Memory B cell (primary cell): Measurements from ENCODE around the gene DNAJC10.

Experiments used
- ATAC-seq: fragments of 150-1000 bp; cut with Tn5 transposase; 2 replicates; pipeline ENCODE4 v1.10.0; 2021; ENCODE audit warnings: low read depth, mild to moderate bottlenecking, moderate library complexity
- DNase-seq, 2 donors: peaks; one replicate each; pipeline ENCODE4 v3.0.0; 2022; ENCODE audit warnings: low spot score in 2 of 2
- H3K27ac Mint-ChIP-seq: one replicate; pipeline ENCODE4 v1.8.0; 2022; ENCODE audit warnings: mild to moderate bottlenecking, moderate library complexity, mixed read lengths
- H3K27me3 Mint-ChIP-seq: one replicate; pipeline ENCODE4 v1.8.0; 2022; ENCODE audit warnings: mixed read lengths
- H3K36me3 Mint-ChIP-seq: one replicate; pipeline ENCODE4 v1.8.0; 2022; ENCODE audit warnings: mild to moderate bottlenecking, mixed read lengths
- H3K4me1 Mint-ChIP-seq: one replicate; pipeline ENCODE4 v1.8.0; 2022; ENCODE audit warnings: mixed read lengths
- H3K4me3 Mint-ChIP-seq: one replicate; pipeline ENCODE4 v1.8.0; 2022; ENCODE audit warnings: mild to moderate bottlenecking, moderate library complexity, mixed read lengths
- H3K9me3 Mint-ChIP-seq: one replicate; pipeline ENCODE4 v1.8.0; 2022; ENCODE audit warnings: mixed read lengths

The DNAJC10 gene

DNA sequence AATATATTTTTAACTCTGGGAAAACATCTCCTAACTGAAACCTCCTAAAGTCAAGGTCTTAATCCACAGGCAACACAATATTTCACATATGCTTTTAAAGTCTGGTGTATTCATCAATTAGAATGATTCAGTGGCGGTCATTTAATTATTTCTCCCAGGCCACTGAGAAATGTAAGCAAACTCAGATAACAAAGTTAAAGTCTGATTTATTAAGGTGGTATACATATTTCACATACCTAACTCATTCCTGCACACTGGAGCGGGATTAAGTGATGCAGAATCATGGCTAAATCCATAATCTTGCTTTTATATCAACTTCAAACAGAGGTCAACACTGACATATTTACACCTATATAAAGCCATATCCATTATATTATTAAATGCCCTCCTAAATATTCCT, 106.7 kb downstream of the DNAJC10 start:
- H3K9me3 Mint-ChIP-seq: no peaks in the 10 kb centered on the region
- H3K27ac Mint-ChIP-seq: no peak overlapping the region
- DNase-seq (no peak), ATAC-seq (no peak)
- no peak overlapping the region for H3K4me3 Mint-ChIP-seq
- peaks cover 9% of the 10 kb centered on the region for H3K27me3 Mint-ChIP-seq
- no peaks in the 10 kb centered on the region for H3K4me1 Mint-ChIP-seq
- no peaks in the 10 kb centered on the region for H3K36me3 Mint-ChIP-seq

GRCh38 chr2:182824056-182824766, 108.2 kb downstream of the DNAJC10 start:
- ATAC-seq (no peak), DNase-seq (no peak)
- no peak overlapping the region for H3K27ac Mint-ChIP-seq
- no peaks in the 10 kb centered on the region for H3K36me3 Mint-ChIP-seq
- H3K9me3 Mint-ChIP-seq: no peaks in the 10 kb centered on the region
- H3K27me3 Mint-ChIP-seq: peaks cover 9% of the 10 kb centered on the region
- H3K4me1 Mint-ChIP-seq: no peaks in the 10 kb centered on the region
- no peak overlapping the region for H3K4me3 Mint-ChIP-seq

DNA sequence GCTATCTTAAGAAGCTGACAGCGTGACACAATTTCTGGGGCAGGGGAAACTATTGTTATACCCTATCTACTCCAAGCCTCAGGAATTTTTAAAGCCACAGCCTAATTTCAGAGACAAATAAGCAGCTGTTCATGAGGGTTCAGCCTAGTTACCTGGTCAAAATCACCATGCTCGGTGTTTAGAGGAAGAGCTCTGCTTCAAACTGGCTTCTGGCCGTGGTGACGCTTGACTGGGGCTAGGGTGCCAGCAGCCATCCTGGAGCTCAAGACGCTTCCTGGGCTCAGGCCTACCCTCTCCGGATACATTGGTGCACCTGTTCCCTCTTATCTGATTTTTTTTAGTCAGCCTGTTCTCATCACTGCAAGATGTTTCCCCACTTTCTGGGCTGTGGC, 108.7 kb downstream of the DNAJC10 start:
- no peak for ATAC-seq
- Mint-ChIP-seq H3K4me1 (no peaks in the 10 kb centered on the region), H3K27me3 (peaks cover 9% of the 10 kb centered on the region), H3K36me3 (no peaks in the 10 kb centered on the region), H3K9me3 (no peaks in the 10 kb centered on the region), H3K4me3 (no peak overlapping the region), H3K27ac (no peak overlapping the region)
- DNase-seq: no peak

DNA sequence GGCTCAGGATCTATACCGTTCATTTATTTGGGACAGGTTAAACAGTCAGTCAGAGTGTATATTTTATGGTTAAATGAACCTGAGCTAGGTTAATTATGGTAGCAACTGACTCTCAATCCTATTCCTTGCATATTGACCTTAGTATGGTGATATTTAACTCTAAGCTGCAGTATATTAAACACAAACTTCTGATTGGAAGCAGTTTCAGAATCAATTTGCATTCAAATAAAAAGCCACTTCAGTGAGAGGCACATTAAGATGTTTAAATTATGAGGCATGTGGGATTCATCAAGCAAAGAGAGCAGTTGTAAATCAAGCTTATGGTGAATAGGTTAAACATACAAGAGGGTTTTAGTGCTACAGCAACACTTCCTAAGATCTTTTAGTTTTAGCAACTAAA, 110.0 kb downstream of the DNAJC10 start:
- ATAC-seq (no peak), DNase-seq (no peak)
- Mint-ChIP-seq H3K9me3 (no peaks in the 10 kb centered on the region), H3K4me3 (no peak overlapping the region), H3K27ac (no peak overlapping the region), H3K36me3 (no peaks in the 10 kb centered on the region), H3K27me3 (peaks cover 9% of the 10 kb centered on the region), H3K4me1 (no peaks in the 10 kb centered on the region)

DNA sequence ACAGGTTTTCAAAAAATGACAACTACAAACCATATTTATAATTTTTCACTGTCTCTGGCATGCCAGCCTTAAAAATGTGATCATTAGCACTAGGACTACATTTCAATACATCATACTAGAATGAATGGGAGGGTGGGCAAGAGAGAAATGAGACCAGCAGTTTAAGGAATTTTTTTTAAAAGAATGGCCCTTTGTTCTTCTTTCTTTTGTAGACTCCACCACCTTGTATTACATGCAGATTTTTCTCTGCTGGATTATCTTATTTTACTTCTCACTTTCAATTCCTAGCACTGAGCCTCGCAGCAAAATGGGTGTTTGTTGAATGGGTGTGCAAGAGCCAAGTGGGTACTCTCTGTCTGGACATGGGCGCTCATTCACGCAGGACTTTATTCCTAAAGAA, 110.4 kb downstream of the DNAJC10 start:
- no peak for DNase-seq
- no peaks in the 10 kb centered on the region for H3K36me3 Mint-ChIP-seq
- H3K27me3 Mint-ChIP-seq: peaks cover 9% of the 10 kb centered on the region
- ATAC-seq: no peak
- H3K27ac Mint-ChIP-seq: no peak overlapping the region
- H3K4me1 Mint-ChIP-seq: no peaks in the 10 kb centered on the region
- no peak overlapping the region for H3K4me3 Mint-ChIP-seq
- H3K9me3 Mint-ChIP-seq: no peaks in the 10 kb centered on the region

- Mint-ChIP-seq H3K9me3 (no peaks in the 10 kb centered on the region), H3K36me3 (no peaks in the 10 kb centered on the region), H3K4me1 (no peaks in the 10 kb centered on the region), H3K27ac (no peak overlapping the region), H3K4me3 (no peak overlapping the region), H3K27me3 (peaks cover 13% of the 10 kb centered on the region)
- no peak for ATAC-seq
- DNase-seq: no peak
Observed at GRCh38 chr2:182827182-182827879, 111.3 kb downstream of the DNAJC10 start.

GRCh38 chr2:182831101-182831500, 115.0 kb downstream of the DNAJC10 start:
- Mint-ChIP-seq H3K27ac (no peak overlapping the region), H3K4me3 (no peak overlapping the region), H3K27me3 (peaks cover 13% of the 10 kb centered on the region), H3K36me3 (no peaks in the 10 kb centered on the region), H3K9me3 (no peaks in the 10 kb centered on the region), H3K4me1 (no peaks in the 10 kb centered on the region)
- no peak for ATAC-seq
- no peak for DNase-seq

- Mint-ChIP-seq H3K27me3 (peaks cover 13% of the 10 kb centered on the region), H3K4me1 (no peaks in the 10 kb centered on the region), H3K36me3 (no peaks in the 10 kb centered on the region), H3K9me3 (no peaks in the 10 kb centered on the region), H3K27ac (no peak overlapping the region), H3K4me3 (no peak overlapping the region)
- ATAC-seq (no peak), DNase-seq (no peak)
Observed at GRCh38 chr2:182831921-182832320, 115.9 kb downstream of the DNAJC10 start.

- no peak for ATAC-seq
- Mint-ChIP-seq H3K4me1 (no peaks in the 10 kb centered on the region), H3K27ac (no peak overlapping the region), H3K27me3 (peaks cover 13% of the 10 kb centered on the region), H3K4me3 (no peak overlapping the region), H3K9me3 (no peaks in the 10 kb centered on the region), H3K36me3 (no peaks in the 10 kb centered on the region)
- no peak for DNase-seq
Observed at GRCh38 chr2:182833084-182833854, 117.2 kb downstream of the DNAJC10 start.

DNA sequence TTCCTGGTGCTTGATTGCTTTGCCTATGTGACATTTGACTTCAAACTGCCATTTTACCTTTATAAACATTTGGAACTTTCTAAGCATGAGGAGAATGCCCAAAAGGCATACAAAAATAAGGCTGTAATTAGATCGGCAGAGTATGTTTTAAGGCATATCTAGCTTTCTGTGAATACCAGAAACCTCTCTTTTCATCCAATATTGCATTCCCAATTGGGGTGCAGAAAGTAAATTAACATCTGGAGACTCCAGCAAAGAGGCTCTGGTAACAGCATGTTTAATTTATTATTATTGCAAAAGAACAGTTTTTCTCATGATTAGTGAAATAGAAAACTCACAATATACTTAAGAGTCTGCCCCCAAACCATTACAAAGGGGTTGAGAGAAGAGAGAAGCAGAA, 118.2 kb downstream of the DNAJC10 start:
- Mint-ChIP-seq H3K4me3 (no peak overlapping the region), H3K9me3 (no peaks in the 10 kb centered on the region), H3K27me3 (peaks cover 10% of the 10 kb centered on the region), H3K27ac (no peak overlapping the region), H3K36me3 (no peaks in the 10 kb centered on the region), H3K4me1 (no peaks in the 10 kb centered on the region)
- ATAC-seq (no peak), DNase-seq (no peak)

DNA sequence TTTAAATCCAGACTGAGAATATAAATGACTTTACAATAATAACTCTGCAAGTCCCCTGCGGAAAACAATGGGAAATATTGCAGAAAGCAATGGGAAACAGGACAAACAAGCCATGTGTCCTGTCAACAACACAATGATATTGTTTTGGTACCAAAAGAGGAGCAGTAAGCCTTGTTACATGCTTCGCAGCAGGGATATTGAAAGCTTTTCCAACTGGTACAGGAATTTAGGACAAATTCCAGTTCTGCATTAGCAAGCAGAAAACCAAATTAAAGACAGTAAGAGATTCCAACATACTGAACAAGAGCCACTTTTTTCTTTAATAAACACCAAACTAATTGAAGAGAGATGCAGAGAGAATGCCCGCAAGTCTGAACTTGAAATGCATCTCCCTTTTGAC, 120.4 kb downstream of the DNAJC10 start:
- DNase-seq (no peak), ATAC-seq (no peak)
- H3K27me3 Mint-ChIP-seq: peaks cover 10% of the 10 kb centered on the region
- no peaks in the 10 kb centered on the region for H3K4me1 Mint-ChIP-seq
- H3K4me3 Mint-ChIP-seq: no peak overlapping the region
- H3K36me3 Mint-ChIP-seq: no peaks in the 10 kb centered on the region
- H3K27ac Mint-ChIP-seq: no peak overlapping the region
- no peaks in the 10 kb centered on the region for H3K9me3 Mint-ChIP-seq
